HG03378 (cell line): ENCODE measurements around the gene KRCC1.
"Not testable (repeated sequence)": the region's sequence is repeated elsewhere in the genome, so short reads cannot be mapped to it uniquely, and the experiment has no call there.

ENCODE experiments used
- ATAC-seq: cut with Tn5 transposase; IDR thresholded peaks from one replicate; pipeline ENCODE4 v1.9.1; 2021; ENCODE audit warnings: mild to moderate bottlenecking, moderate library complexity; ENCODE audit not compliant: unreplicated experiment

KRCC1 gene

GRCh38 chr2:88003074-88003755, 52.4 kb downstream of the KRCC1 start:
- ATAC-seq, result no peak

GRCh38 chr2:88002359-88002707, 53.2 kb downstream of the KRCC1 start:
- ATAC-seq, result no peak

DNA sequence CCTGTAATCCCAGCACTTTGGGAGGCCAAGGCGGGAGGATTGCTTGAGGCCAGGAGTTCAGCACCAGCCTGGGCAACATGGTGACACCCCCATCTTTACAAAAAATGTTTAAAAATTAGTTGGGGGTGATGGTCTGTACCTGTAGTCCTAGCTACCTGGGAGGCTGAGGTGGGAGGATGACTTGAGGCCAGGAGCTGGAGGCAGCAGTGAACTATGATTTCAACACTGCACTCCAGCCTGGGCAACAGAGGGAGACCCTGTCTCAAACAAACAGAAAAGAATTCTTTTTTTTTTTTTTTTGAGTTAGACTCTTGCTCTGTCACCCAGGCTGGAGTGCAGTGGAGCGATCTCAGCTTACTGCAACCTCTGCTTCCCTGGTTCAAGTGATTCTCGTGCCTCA, 55.1 kb downstream of the KRCC1 start:
- not testable (repeated sequence) for ATAC-seq

DNA sequence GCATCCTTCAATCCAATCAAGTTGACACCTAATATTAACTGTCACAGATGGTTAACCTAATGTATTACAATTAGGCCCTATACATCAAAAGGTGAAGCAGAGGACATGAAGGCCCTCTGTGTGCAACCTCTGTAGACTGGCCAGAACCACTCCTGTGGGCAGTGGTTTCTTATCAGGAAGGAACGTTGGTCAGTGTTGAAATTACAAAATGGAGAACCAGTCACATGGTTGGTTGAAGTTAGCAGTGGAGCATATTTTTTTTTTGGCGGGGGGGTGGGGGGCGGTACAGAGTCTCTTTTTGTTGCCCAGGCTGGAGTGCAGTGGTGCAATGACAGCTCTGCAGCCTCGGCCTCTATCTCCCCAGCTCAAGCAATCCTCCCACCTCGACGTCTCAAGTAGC, 59.0 kb downstream of the KRCC1 start:
- ATAC-seq, result no peak

GRCh38 chr2:87995756-87996155, 59.8 kb downstream of the KRCC1 start:
- ATAC-seq, result no peak

DNA sequence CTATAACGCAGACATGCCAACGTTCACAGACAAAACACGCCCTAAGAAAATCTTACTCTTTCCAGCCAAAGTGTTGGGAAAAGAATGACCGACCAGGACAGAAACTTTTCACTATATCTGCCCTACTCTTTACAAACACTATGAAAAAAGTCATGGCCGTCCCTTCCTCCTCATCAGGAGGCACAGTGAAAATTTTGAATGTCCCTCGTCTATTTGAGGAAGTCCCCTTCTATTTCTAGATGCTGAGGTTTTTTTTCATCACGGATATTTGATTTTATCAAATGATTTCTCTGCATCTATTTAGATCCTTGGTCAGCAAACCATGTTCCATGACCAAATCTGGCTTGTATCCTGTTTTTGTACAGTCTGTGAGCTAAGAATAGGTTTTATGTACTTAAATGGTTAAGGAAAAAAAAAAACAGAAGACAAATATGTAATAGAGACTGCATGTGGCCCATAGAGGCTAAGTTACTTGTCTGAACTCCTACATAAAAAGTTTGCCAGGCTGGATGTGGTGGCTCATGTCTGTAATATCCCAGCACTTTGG, 61.2 kb downstream of the KRCC1 start:
- ATAC-seq, result not testable (repeated sequence)

DNA sequence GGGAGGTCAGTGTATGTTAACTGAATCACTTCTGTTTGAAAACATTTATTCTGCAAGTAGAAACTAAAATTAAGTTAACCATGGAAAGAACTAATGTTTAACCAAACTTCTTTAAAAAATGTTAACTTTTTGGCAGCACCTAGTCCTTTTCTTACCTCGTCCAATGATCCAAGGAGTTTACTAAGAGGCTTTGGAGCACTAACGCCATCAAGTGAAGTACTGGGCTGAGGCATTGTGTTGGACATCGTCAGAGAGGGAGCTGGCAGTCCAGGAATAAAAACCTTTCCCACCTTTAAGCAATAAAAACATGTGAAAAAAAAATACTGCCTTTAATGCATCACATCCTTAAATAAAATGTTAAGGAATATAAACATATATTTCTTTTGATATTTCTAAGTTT, 63.0 kb downstream of the KRCC1 start:
- ATAC-seq, result not testable (repeated sequence)

- not testable (repeated sequence) for ATAC-seq
Observed at GRCh38 chr2:87987473-87987872, 68.1 kb downstream of the KRCC1 start.

- not testable (repeated sequence) for ATAC-seq
Observed at GRCh38 chr2:87985902-87986301, 69.7 kb downstream of the KRCC1 start.

DNA sequence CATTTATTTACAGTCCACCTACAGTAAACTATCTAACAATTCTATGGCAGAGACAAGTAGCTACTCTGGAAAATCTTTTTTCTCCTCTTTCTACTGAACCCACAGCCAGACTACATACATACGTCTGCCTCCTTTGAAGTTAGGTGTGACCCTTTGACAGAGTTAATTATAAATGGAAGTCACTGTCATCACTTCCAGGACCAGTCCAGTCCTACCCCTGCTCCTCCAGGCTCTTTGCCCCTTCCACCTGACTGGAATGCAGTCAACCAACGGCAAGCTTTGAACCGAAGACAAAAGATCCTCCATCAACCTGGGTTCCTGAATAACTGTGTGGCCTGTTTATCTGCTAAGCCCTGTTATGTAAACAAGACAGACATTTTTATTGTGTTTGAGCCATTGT, 74.4 kb downstream of the KRCC1 start:
- not testable (repeated sequence) for ATAC-seq
